Kidney epithelial cell (primary cell): ENCODE measurements around the gene IL1RAPL1. TPM values are rescaled to one million over a fixed set of nuclear protein-coding genes. Genes with fewer than 3 reads are reported as not detected.

Experiments
- DNase-seq: peaks from one replicate; pipeline ENCODE4 v3.0.0-alpha.2; 2010; ENCODE audit warnings: low read depth
- H3K27me3 ChIP-seq: 2 replicates; pipeline ENCODE4 v1.6.0; 2011; ENCODE audit warnings: low read length; ENCODE audit not compliant: control insufficient read depth, insufficient read depth
- H3K36me3 ChIP-seq: 2 replicates; pipeline ENCODE4 v1.5.1; 2011; ENCODE audit warnings: low read length; ENCODE audit not compliant: control insufficient read depth, insufficient read depth
- H3K4me3 ChIP-seq: 2 replicates; pipeline ENCODE4 v1.5.1; 2011; ENCODE audit warnings: low read depth, mild to moderate bottlenecking, control low read depth, low read length
- CTCF ChIP-seq: IDR thresholded peaks from 2 replicates; pipeline ENCODE4 v1.5.1; 2011; ENCODE audit warnings: mild to moderate bottlenecking, moderate library complexity, low read length, control low read depth, inconsistent platforms; ENCODE audit not compliant: insufficient read depth, poor library complexity, severe bottlenecking
- total RNA-seq: library from RNA; depleted of rRNA; stranded (reverse); fragments of >200 nt; gene quantifications from 2 replicates; pipeline ENCODE4 v1.2.3, GENCODE V29; 2015

The IL1RAPL1 gene
- total RNA-seq, 1 donor from 2014 or later: not detected

GRCh38 chrX:29434939-29435338, 847.7 kb downstream of the IL1RAPL1 start:
- no peak overlapping the region for H3K4me3 ChIP-seq

GRCh38 chrX:29435396-29435795, 848.1 kb downstream of the IL1RAPL1 start:
- H3K4me3 ChIP-seq: no peak overlapping the region
- no peak for DNase-seq
- H3K36me3 ChIP-seq: no peaks in the 10 kb centered on the region
- TF ChIP-seq CTCF: no peak
- no peaks in the 10 kb centered on the region for H3K27me3 ChIP-seq

More at GRCh38 chrX:29434939-29435338, 847.7 kb downstream of the IL1RAPL1 start:
- no peak for DNase-seq
- TF ChIP-seq CTCF: no peak
- no peaks in the 10 kb centered on the region for H3K36me3 ChIP-seq
- H3K27me3 ChIP-seq: no peaks in the 10 kb centered on the region

GRCh38 chrX:29447867-29448266, 860.6 kb downstream of the IL1RAPL1 start:
- Histone ChIP-seq H3K4me3 (no peak overlapping the region), H3K36me3 (no peaks in the 10 kb centered on the region), H3K27me3 (no peaks in the 10 kb centered on the region)
- no peak for DNase-seq
- no peak for TF ChIP-seq CTCF

GRCh38 chrX:29453333-29453732, 866.1 kb downstream of the IL1RAPL1 start:
- no peaks in the 10 kb centered on the region for H3K36me3 ChIP-seq
- no peak for TF ChIP-seq CTCF
- DNase-seq: no peak
- H3K27me3 ChIP-seq: no peaks in the 10 kb centered on the region
- H3K4me3 ChIP-seq: no peak overlapping the region

- Histone ChIP-seq H3K36me3 (no peaks in the 10 kb centered on the region), H3K27me3 (no peaks in the 10 kb centered on the region), H3K4me3 (no peak overlapping the region)
- DNase-seq: no peak
- TF ChIP-seq CTCF: no peak
Measured at GRCh38 chrX:29455702-29456101, 868.5 kb downstream of the IL1RAPL1 start.

GRCh38 chrX:29461039-29461438, 873.8 kb downstream of the IL1RAPL1 start:
- Histone ChIP-seq H3K4me3 (no peak overlapping the region), H3K36me3 (no peaks in the 10 kb centered on the region), H3K27me3 (no peaks in the 10 kb centered on the region)
- no peak for TF ChIP-seq CTCF
- DNase-seq: no peak
